ENCODE data around the gene WFDC10A.
"Not testable (repeated sequence)": the region's sequence is repeated elsewhere in the genome, so short reads cannot be mapped to it uniquely, and the experiment has no call there.

The WFDC10A gene

DNA sequence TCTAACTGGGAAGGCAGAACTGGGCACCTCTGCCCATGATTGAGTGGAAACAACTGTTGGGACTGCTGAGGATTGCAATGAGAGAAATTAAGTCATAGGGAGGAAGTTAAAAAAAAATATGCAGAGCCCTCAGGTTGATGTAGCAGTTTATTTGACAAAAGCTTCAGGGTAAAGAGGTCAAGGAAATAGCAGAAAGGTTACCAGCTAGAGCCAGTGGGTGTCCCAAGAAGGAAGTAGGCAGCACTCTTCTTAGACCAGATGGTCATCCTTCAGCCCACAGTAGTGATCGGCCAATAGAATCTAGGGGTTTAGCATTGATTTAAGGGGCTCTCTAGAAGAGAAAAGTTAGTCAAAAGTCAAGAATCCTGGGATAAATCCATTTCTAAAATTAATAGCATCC, 21.7 kb upstream of the WFDC10A start:
- no peaks in the 10 kb centered on the region for H3K4me1 ChIP-seq (ENCODE audit: control insufficient read depth, insufficient read depth, low read length)
- no peak overlapping the region for H3K4me3 ChIP-seq (ENCODE audit: insufficient read depth, low read depth, low read length)
- no peaks in the 10 kb centered on the region for H3K9me3 ChIP-seq (ENCODE audit: control insufficient read depth, low read length)
- no peaks in the 10 kb centered on the region for H3K27me3 ChIP-seq (ENCODE audit: control insufficient read depth, insufficient read depth, low read length, poor library complexity, severe bottlenecking)
- WGBS, 2 experiments, result 100% methylated on average over 1 of the region's 1 CpG
- H3K36me3 ChIP-seq (ENCODE audit: control insufficient read depth, insufficient read depth, low read length), result no peaks in the 10 kb centered on the region
- H3K27ac ChIP-seq (ENCODE audit: insufficient read depth, low read depth, low read length, poor library complexity, severe bottlenecking), result no peak overlapping the region

- WGBS, 2 experiments, result 88 to 96% methylated on average over 3 to 4 of the region's 4 CpGs
- Histone ChIP-seq H3K36me3 (ENCODE audit: control insufficient read depth, insufficient read depth, low read length) (no peaks in the 10 kb centered on the region), H3K4me1 (ENCODE audit: control insufficient read depth, insufficient read depth, low read length) (no peaks in the 10 kb centered on the region), H3K27ac (ENCODE audit: insufficient read depth, low read depth, low read length, poor library complexity, severe bottlenecking) (no peak overlapping the region), H3K27me3 (ENCODE audit: control insufficient read depth, insufficient read depth, low read length, poor library complexity, severe bottlenecking) (no peaks in the 10 kb centered on the region), H3K4me3 (ENCODE audit: insufficient read depth, low read depth, low read length) (no peak overlapping the region), H3K9me3 (ENCODE audit: control insufficient read depth, low read length) (no peaks in the 10 kb centered on the region)
Observed at GRCh38 chr20:45611054-45611453, 18.5 kb upstream of the WFDC10A start.

DNA sequence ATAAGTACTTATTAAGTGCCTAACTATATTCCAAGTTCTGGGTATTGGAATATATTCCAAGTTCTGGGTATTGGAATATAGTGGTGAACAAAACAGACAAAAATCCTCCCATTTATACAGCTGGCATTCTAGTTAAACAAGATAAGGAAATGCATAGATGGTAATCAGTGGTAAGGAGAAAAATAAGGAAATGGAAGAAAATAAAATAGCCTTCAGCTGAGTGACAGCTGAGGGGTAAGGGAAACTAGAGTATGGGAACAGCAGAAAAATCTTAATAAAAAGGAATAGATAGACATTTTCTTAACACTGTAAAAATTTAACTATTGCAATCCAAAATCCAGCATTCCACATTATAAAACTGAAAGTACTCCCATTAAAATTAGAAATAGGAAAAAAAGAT, 17.2 kb upstream of the WFDC10A start:
- H3K4me1 ChIP-seq (ENCODE audit: control insufficient read depth, insufficient read depth, low read length), result no peaks in the 10 kb centered on the region
- H3K4me3 ChIP-seq (ENCODE audit: insufficient read depth, low read depth, low read length), result no peak overlapping the region
- no peaks in the 10 kb centered on the region for H3K36me3 ChIP-seq (ENCODE audit: control insufficient read depth, insufficient read depth, low read length)
- H3K27me3 ChIP-seq (ENCODE audit: control insufficient read depth, insufficient read depth, low read length, poor library complexity, severe bottlenecking), result no peaks in the 10 kb centered on the region
- no peaks in the 10 kb centered on the region for H3K9me3 ChIP-seq (ENCODE audit: control insufficient read depth, low read length)
- H3K27ac ChIP-seq (ENCODE audit: insufficient read depth, low read depth, low read length, poor library complexity, severe bottlenecking), result no peak overlapping the region

- Histone ChIP-seq H3K9me3 (ENCODE audit: control insufficient read depth, low read length) (no peaks in the 10 kb centered on the region), H3K36me3 (ENCODE audit: control insufficient read depth, insufficient read depth, low read length) (no peaks in the 10 kb centered on the region), H3K4me3 (ENCODE audit: insufficient read depth, low read depth, low read length) (no peak overlapping the region), H3K27ac (ENCODE audit: insufficient read depth, low read depth, low read length, poor library complexity, severe bottlenecking) (no peak overlapping the region), H3K4me1 (ENCODE audit: control insufficient read depth, insufficient read depth, low read length) (no peaks in the 10 kb centered on the region), H3K27me3 (ENCODE audit: control insufficient read depth, insufficient read depth, low read length, poor library complexity, severe bottlenecking) (no peaks in the 10 kb centered on the region)
- WGBS, 2 experiments, result 94 to 96% methylated on average over 2 of the region's 2 CpGs
Observed at GRCh38 chr20:45617591-45617990, 11.9 kb upstream of the WFDC10A start.

DNA sequence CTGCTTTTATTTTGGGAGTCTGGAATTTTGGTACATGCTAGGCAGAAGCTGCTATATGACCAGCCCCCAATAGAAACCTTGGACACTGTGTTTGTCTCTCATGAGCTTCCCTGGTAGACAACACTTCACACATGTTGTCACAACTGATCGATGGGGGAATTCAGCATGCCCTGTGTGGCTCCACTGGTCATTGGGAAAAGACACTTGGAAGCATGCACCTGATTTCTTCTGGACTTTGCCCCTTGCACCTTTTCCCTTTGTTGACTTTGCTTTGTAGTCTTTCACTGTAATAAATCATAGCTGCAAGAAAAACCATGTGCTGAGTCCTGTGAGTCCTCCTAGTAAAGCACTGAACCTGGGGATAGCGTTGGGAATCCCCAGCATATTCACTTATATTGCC, 7.9 kb upstream of the WFDC10A start:
- no peaks in the 10 kb centered on the region for H3K4me1 ChIP-seq (ENCODE audit: control insufficient read depth, insufficient read depth, low read length)
- 87 to 99% methylated on average over 1 to 2 of the region's 2 CpGs for WGBS, 2 experiments
- H3K27ac ChIP-seq (ENCODE audit: insufficient read depth, low read depth, low read length, poor library complexity, severe bottlenecking), result no peak overlapping the region
- H3K4me3 ChIP-seq (ENCODE audit: insufficient read depth, low read depth, low read length), result no peak overlapping the region
- no peaks in the 10 kb centered on the region for H3K36me3 ChIP-seq (ENCODE audit: control insufficient read depth, insufficient read depth, low read length)
- no peaks in the 10 kb centered on the region for H3K27me3 ChIP-seq (ENCODE audit: control insufficient read depth, insufficient read depth, low read length, poor library complexity, severe bottlenecking)
- H3K9me3 ChIP-seq (ENCODE audit: control insufficient read depth, low read length), result no peaks in the 10 kb centered on the region

DNA sequence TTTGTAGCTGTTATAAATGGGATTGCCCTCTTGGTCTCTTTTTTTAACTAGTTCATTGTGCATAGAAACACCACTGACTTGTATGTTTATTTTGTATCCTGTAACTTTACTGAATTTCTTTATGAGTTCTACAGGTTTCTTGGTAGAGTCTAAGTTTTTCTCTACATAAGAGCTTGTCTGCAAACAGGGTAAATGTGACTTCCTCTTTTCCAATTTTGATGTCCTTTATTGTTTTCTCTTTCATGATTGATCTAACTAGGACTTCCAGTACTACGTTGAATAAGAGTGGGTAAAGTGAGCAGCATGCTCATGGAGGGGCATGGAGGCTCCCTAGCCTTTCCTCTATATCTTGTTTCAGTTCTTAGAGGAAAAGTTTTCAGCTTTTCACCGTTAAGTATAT, 3.0 kb upstream of the WFDC10A start:
- 86 to 94% methylated on average over 1 to 2 of the region's 2 CpGs for whole genome bisulfite sequencing, 2 experiments
- H3K36me3 ChIP-seq (ENCODE audit: control insufficient read depth, insufficient read depth, low read length), result no peaks in the 10 kb centered on the region
- H3K4me1 ChIP-seq (ENCODE audit: control insufficient read depth, insufficient read depth, low read length), result no peaks in the 10 kb centered on the region
- no peak overlapping the region for H3K4me3 ChIP-seq (ENCODE audit: insufficient read depth, low read depth, low read length)
- H3K9me3 ChIP-seq (ENCODE audit: control insufficient read depth, low read length), result no peaks in the 10 kb centered on the region
- H3K27ac ChIP-seq (ENCODE audit: insufficient read depth, low read depth, low read length, poor library complexity, severe bottlenecking), result no peak overlapping the region
- H3K27me3 ChIP-seq (ENCODE audit: control insufficient read depth, insufficient read depth, low read length, poor library complexity, severe bottlenecking), result no peaks in the 10 kb centered on the region

GRCh38 chr20:45630371-45630770, 832 bp downstream of the WFDC10A start:
- Histone ChIP-seq H3K27me3 (ENCODE audit: control insufficient read depth, insufficient read depth, low read length, poor library complexity, severe bottlenecking) (no peaks in the 10 kb centered on the region), H3K36me3 (ENCODE audit: control insufficient read depth, insufficient read depth, low read length) (no peaks in the 10 kb centered on the region), H3K4me1 (ENCODE audit: control insufficient read depth, insufficient read depth, low read length) (no peaks in the 10 kb centered on the region), H3K9me3 (ENCODE audit: control insufficient read depth, low read length) (no peaks in the 10 kb centered on the region), H3K4me3 (ENCODE audit: insufficient read depth, low read depth, low read length) (no peak overlapping the region), H3K27ac (ENCODE audit: insufficient read depth, low read depth, low read length, poor library complexity, severe bottlenecking) (no peak overlapping the region)

DNA sequence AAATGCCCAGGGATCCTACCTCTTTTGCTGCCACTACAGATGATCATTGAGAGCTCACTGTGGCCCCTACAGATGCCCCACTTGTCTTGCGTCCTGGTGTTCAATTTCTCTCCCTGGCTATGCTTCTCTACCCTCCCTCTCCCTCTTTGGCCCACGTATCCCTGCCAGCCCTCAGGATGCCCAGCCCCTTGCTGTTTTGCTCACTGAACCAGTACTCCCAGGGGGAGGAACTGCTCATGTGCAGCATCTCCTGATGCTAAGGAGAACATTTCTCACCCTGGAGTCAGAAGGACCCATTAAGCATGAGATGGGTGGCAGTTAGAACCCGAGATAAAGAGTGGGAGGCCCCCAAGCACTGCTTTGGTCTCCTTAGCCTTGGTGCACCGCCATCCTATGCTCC, 1.6 kb downstream of the WFDC10A start, which contains the start of gene WFDC9:
TSS of gene WFDC9 (minus strand) at position 101 of the 400 bp plus-strand sequence. CDS start 21,103 bp downstream, outside the sequence.
- Histone ChIP-seq H3K36me3 (ENCODE audit: control insufficient read depth, insufficient read depth, low read length) (no peaks in the 10 kb centered on the region), H3K9me3 (ENCODE audit: control insufficient read depth, low read length) (no peaks in the 10 kb centered on the region), H3K4me3 (ENCODE audit: insufficient read depth, low read depth, low read length) (no peak within 1 kb of the TSS), H3K27ac (ENCODE audit: insufficient read depth, low read depth, low read length, poor library complexity, severe bottlenecking) (no peak within 1 kb of the TSS), H3K4me1 (ENCODE audit: control insufficient read depth, insufficient read depth, low read length) (no peaks in the 10 kb centered on the region), H3K27me3 (ENCODE audit: control insufficient read depth, insufficient read depth, low read length, poor library complexity, severe bottlenecking) (no peaks in the 10 kb centered on the region)
- 89 to 90% methylated on average over 4 of the region's 4 CpGs for WGBS, 2 experiments

GRCh38 chr20:45636513-45636912, 7.0 kb downstream of the WFDC10A start:
- no peak overlapping the region for H3K27ac ChIP-seq (ENCODE audit: insufficient read depth, low read depth, low read length, poor library complexity, severe bottlenecking)
- no peaks in the 10 kb centered on the region for H3K4me1 ChIP-seq (ENCODE audit: control insufficient read depth, insufficient read depth, low read length)
- 95% methylated on average over 1 of the region's 1 CpG for WGBS, 2 experiments
- H3K9me3 ChIP-seq (ENCODE audit: control insufficient read depth, low read length), result no peaks in the 10 kb centered on the region
- H3K4me3 ChIP-seq (ENCODE audit: insufficient read depth, low read depth, low read length), result no peak overlapping the region
- no peaks in the 10 kb centered on the region for H3K36me3 ChIP-seq (ENCODE audit: control insufficient read depth, insufficient read depth, low read length)
- no peaks in the 10 kb centered on the region for H3K27me3 ChIP-seq (ENCODE audit: control insufficient read depth, insufficient read depth, low read length, poor library complexity, severe bottlenecking)

DNA sequence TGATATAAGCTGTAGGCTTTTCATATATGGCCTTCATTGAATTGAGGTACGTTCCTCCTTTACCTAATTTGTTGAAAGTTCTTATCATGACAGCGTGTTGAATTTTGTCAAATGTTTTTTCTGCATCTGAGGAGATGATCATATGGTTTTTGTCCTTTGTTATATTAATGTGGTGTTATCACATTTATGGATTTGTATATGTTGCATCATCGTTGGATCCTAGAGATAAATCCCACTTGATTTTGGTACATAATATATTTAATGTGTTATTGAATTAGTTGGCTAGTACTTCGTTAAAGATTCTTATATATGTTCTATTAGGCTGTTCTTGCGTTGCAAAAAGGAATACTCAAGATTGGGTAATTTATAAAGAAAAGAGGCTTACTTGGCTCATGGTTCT, 10.1 kb downstream of the WFDC10A start:
- Histone ChIP-seq H3K4me1 (ENCODE audit: control insufficient read depth, insufficient read depth, low read length) (no peaks in the 10 kb centered on the region), H3K27me3 (ENCODE audit: control insufficient read depth, insufficient read depth, low read length, poor library complexity, severe bottlenecking) (no peaks in the 10 kb centered on the region), H3K27ac (ENCODE audit: insufficient read depth, low read depth, low read length, poor library complexity, severe bottlenecking) (no peak overlapping the region), H3K36me3 (ENCODE audit: control insufficient read depth, insufficient read depth, low read length) (no peaks in the 10 kb centered on the region), H3K9me3 (ENCODE audit: control insufficient read depth, low read length) (no peaks in the 10 kb centered on the region), H3K4me3 (ENCODE audit: insufficient read depth, low read depth, low read length) (no peak overlapping the region)
- WGBS, 2 experiments, result 93 to 98% methylated on average over 5 of the region's 5 CpGs

DNA sequence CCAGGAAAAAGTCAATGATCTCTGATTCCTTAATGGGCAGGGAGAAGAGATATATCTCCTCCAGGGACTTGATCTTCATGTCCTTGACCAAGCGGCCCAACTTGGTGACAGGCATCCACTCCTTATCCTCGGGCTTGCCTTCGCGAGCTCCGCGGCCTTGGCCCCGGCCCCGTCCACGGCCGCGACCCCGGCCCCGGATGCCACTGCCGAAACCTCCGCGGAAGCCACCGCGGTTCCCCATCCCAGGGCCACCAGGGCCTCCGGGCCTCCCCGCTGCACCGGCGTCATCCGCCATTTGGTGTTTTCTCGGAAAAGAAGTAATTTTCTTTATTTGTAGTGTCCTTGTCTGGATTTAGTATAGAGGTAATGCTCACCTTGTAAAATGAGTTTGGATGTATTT, 11.5 kb downstream of the WFDC10A start:
- not testable (repeated sequence) for H3K27me3 ChIP-seq (ENCODE audit: control insufficient read depth, insufficient read depth, low read length, poor library complexity, severe bottlenecking); H3K27ac ChIP-seq (ENCODE audit: insufficient read depth, low read depth, low read length, poor library complexity, severe bottlenecking); H3K4me3 ChIP-seq (ENCODE audit: insufficient read depth, low read depth, low read length); H3K36me3 ChIP-seq (ENCODE audit: control insufficient read depth, insufficient read depth, low read length); H3K4me1 ChIP-seq (ENCODE audit: control insufficient read depth, insufficient read depth, low read length); H3K9me3 ChIP-seq (ENCODE audit: control insufficient read depth, low read length)
- 95 to 98% methylated on average over 21 to 23 of the region's 24 CpGs for WGBS, 2 experiments

Measured in ectodermal cell (in vitro differentiated cells).